HepG2 (cell line): ENCODE data around the gene P2RY2. TPM values are rescaled to one million over a fixed set of nuclear protein-coding genes. Genes with fewer than 3 reads are reported as not detected.

Experiments used
- ASH2L ChIP-seq: fragments of 300-600, 200-600 bp; sonication (generic); IDR thresholded peaks from 2 replicates; pipeline ENCODE4 v1.7.0; 2017; ENCODE audit warnings: low read depth, mild to moderate bottlenecking, moderate library complexity, mixed read lengths, low read length; ENCODE audit not compliant: insufficient read length
- ATF4 ChIP-seq, 2 experiments: fragments of 450-650 bp in 1 of 2; sonication (generic) in 1 of 2; formaldehyde crosslinking; IDR thresholded peaks; 2 replicates each; pipeline versions ENCODE4 v1.5.0 to v1.8.0; 2020 to 2022; ENCODE audit warnings: mild to moderate bottlenecking in 1 of 2, missing genetic modification reagents in 1 of 2
- ATF6 ChIP-seq: sonication (generic); formaldehyde crosslinking; conservative IDR thresholded peaks from 2 replicates; pipeline ENCODE4 v1.4.0; 2020; ENCODE audit warnings: missing genetic modification reagents
- DNMT1 ChIP-seq: sonication (generic); formaldehyde crosslinking; IDR thresholded peaks from 2 replicates; pipeline ENCODE4 v1.5.1; 2020; ENCODE audit warnings: mild to moderate bottlenecking, missing genetic modification reagents
- NR3C1 ChIP-seq: sonication (generic); formaldehyde crosslinking; IDR thresholded peaks from 2 replicates; pipeline ENCODE4 v1.4.0; 2020; ENCODE audit warnings: missing genetic modification reagents
- PAWR ChIP-seq: sonication (generic); formaldehyde crosslinking; IDR thresholded peaks from 2 replicates; pipeline ENCODE4 v1.4.0; 2020; ENCODE audit warnings: missing genetic modification reagents, mild to moderate bottlenecking, borderline replicate concordance
- PAX8 ChIP-seq: sonication (generic); formaldehyde crosslinking; IDR thresholded peaks from 2 replicates; pipeline ENCODE4 v1.8.0; 2022; ENCODE audit warnings: mild to moderate bottlenecking, missing genetic modification reagents, borderline replicate concordance
- PAXIP1 ChIP-seq: sonication (generic); formaldehyde crosslinking; conservative IDR thresholded peaks from 2 replicates; pipeline ENCODE4 v1.4.0; 2020; ENCODE audit warnings: mild to moderate bottlenecking, missing genetic modification reagents, moderate library complexity
- PRMT3 ChIP-seq: sonication (generic); formaldehyde crosslinking; IDR thresholded peaks from 2 replicates; pipeline ENCODE4 v1.8.1; 2022; ENCODE audit warnings: low read depth, mild to moderate bottlenecking, moderate library complexity, missing genetic modification reagents, borderline replicate concordance
- REPIN1 ChIP-seq: sonication (generic); formaldehyde crosslinking; IDR thresholded peaks from 2 replicates; pipeline ENCODE4 v1.8.0; 2022; ENCODE audit warnings: missing genetic modification reagents, low read depth, mild to moderate bottlenecking, borderline replicate concordance
- SIX4 ChIP-seq: sonication (generic); formaldehyde crosslinking; IDR thresholded peaks from 2 replicates; pipeline ENCODE4 v1.4.0; 2020; ENCODE audit warnings: missing genetic modification reagents
- TERF1 ChIP-seq: sonication (generic); formaldehyde crosslinking; IDR thresholded peaks from 2 replicates; pipeline ENCODE4 v1.8.0; 2022; ENCODE audit warnings: mild to moderate bottlenecking, missing genetic modification reagents, moderate library complexity
- ZBTB10 ChIP-seq: sonication (generic); formaldehyde crosslinking; IDR thresholded peaks from 2 replicates; pipeline ENCODE4 v1.4.0; 2020; ENCODE audit warnings: missing genetic modification reagents, borderline replicate concordance
- ZFY ChIP-seq: sonication (generic); formaldehyde crosslinking; IDR thresholded peaks from 2 replicates; pipeline ENCODE4 v1.4.0; 2020; ENCODE audit warnings: missing genetic modification reagents
- ZNF17 ChIP-seq: sonication (generic); formaldehyde crosslinking; IDR thresholded peaks from 2 replicates; pipeline ENCODE4 v1.5.0; 2020; ENCODE audit warnings: mild to moderate bottlenecking, missing genetic modification reagents
- ZNF672 ChIP-seq: sonication (generic); formaldehyde crosslinking; IDR thresholded peaks from 2 replicates; pipeline ENCODE4 v1.8.1; 2022; ENCODE audit warnings: missing genetic modification reagents
- ZNF703 ChIP-seq: sonication (generic); formaldehyde crosslinking; IDR thresholded peaks from 2 replicates; pipeline ENCODE4 v1.5.1; 2020; ENCODE audit warnings: missing genetic modification reagents, mild to moderate bottlenecking, moderate library complexity, borderline replicate concordance
- polyA plus RNA-seq, 8 experiments: library from polyadenylated mRNA; depleted of rRNA in 3 of 8; stranded (reverse) in 7 of 8; unstranded in 1 of 8; fragments of >200 nt; fragmentation: Illumina TruSeq in 4 of 8; extraction: Trizol in 4 of 8; gene quantifications; 2 replicates each; pipeline versions ENCODE4 v1.2.1 to v1.2.3, GENCODE V29; 2011 to 2016; ENCODE audit warnings: low read depth in 4 of 8, missing spikeins in 1 of 8, mixed read lengths in 1 of 8; ENCODE audit not compliant: insufficient read depth in 1 of 8
- total RNA-seq, 5 experiments: library from RNA; depleted of rRNA; stranded (reverse); fragments of >200 nt; fragmentation: Illumina TruSeq; extraction: Trizol; gene quantifications; 2 replicates each; pipeline ENCODE4 v1.2.3, GENCODE V29; 2016; ENCODE audit warnings: low read depth in 1 of 5

The P2RY2 gene
- total and polyA plus RNA-seq, 2 of the 13 experiments (the other 11 are each of a cell fraction or from before 2014, with no cell fraction given), result 0.95 to 3.1 TPM

- TF ChIP-seq ATF6 (CRISPR knock-in tag) (no peak), PAXIP1 (CRISPR knock-in tag) (no peak), DNMT1 (CRISPR knock-in tag) (no peak), PAWR (CRISPR knock-in tag) (no peak), ZNF17 (no peak), ZNF672 (no peak), ATF4 (CRISPR knock-in tag; IDR thresholded peaks at IDR 0.05) (no peak), ZNF703 (no peak), ASH2L (no peak), PAX8 (CRISPR knock-in tag) (no peak), ZFY (CRISPR knock-in tag) (no peak), TERF1 (CRISPR knock-in tag) (no peak), REPIN1 (CRISPR knock-in tag) (0 out of 2 replicates have a peak, but pooled peaks have one; percentile 20), PRMT3 (CRISPR knock-in tag) (no peak), NR3C1 (no peak), SIX4 (CRISPR knock-in tag) (no peak), ZBTB10 (CRISPR knock-in tag) (no peak)
These were observed 33.0 kb upstream of the P2RY2 start (continued) for GRCh38 chr11:73184953-73185671.
